ENCODE measurements around the gene MPC1. TPM values are rescaled to one million over a fixed set of nuclear protein-coding genes. Genes with fewer than 3 reads are reported as not detected.

Gene MPC1
- total RNA-seq, 1 donor from 2014 or later: 17.0 TPM

DNA sequence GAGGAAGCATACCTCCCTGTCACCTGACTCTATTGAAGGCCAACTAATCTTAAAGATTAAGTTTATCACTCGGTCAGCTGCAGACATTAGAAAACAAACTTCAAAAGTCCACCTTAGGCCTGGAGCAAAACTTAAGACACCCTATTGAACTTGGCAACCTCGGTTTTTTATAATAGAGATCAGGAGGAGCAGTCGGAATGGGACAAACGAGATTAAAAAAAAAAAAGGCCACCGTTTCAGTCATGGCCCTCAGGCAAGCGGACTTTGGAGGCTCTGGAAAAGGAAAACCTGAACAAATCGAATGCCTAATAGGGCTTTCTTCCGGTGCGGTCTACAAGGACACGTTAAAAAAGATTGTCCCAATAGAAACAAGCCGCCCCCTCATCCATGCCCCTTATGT lies 67.3 kb downstream of the MPC1 start:
- Mint-ChIP-seq H3K9me3 (ENCODE audit: unreplicated experiment) (no peaks in the 10 kb centered on the region), H3K27me3 (ENCODE audit: unreplicated experiment) (peaks cover 3% of the 10 kb centered on the region), H3K36me3 (ENCODE audit: unreplicated experiment) (no peaks in the 10 kb centered on the region)

More for the DNA sequence above, 67.3 kb downstream of the MPC1 start:
- H3K27ac Mint-ChIP-seq (ENCODE audit: unreplicated experiment): no peak overlapping the region
- DNase-seq: no peak
- TF ChIP-seq, protein P1, sequence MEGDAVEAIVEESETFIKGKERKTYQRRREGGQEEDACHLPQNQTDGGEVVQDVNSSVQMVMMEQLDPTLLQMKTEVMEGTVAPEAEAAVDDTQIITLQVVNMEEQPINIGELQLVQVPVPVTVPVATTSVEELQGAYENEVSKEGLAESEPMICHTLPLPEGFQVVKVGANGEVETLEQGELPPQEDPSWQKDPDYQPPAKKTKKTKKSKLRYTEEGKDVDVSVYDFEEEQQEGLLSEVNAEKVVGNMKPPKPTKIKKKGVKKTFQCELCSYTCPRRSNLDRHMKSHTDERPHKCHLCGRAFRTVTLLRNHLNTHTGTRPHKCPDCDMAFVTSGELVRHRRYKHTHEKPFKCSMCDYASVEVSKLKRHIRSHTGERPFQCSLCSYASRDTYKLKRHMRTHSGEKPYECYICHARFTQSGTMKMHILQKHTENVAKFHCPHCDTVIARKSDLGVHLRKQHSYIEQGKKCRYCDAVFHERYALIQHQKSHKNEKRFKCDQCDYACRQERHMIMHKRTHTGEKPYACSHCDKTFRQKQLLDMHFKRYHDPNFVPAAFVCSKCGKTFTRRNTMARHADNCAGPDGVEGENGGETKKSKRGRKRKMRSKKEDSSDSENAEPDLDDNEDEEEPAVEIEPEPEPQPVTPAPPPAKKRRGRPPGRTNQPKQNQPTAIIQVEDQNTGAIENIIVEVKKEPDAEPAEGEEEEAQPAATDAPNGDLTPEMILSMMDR (IDR thresholded peaks at IDR 0.05; ENCODE audit: partially characterized antibody, unreplicated experiment): no peak
- peaks cover 3% of the 10 kb centered on the region for H3K4me1 Mint-ChIP-seq (ENCODE audit: low read depth, unreplicated experiment)
- H3K4me3 Mint-ChIP-seq (ENCODE audit: unreplicated experiment): no peak overlapping the region

Other genes with a start within 250 kb of the MPC1 start
- not detected for gene TBXT, start 215.1 kb downstream of the MPC1 start, total RNA-seq (ENCODE audit: unreplicated experiment)
- gene PRR18, start 74.5 kb downstream of the MPC1 start, total RNA-seq (ENCODE audit: unreplicated experiment): not detected
- 23.5 TPM for gene SFT2D1, start 40.4 kb downstream of the MPC1 start, total RNA-seq (ENCODE audit: unreplicated experiment)
- 9.5 TPM for gene RAMACL, start 203.7 kb upstream of the MPC1 start, total RNA-seq (ENCODE audit: unreplicated experiment)
- gene RPS6KA2, start 244.3 kb upstream of the MPC1 start, total RNA-seq (ENCODE audit: unreplicated experiment): 109 TPM